NCI-H2029 (cell line): ENCODE measurements around the gene ANP32E.

ENCODE experiments used
- DNase-seq: peaks from one replicate; lab custom pipeline; 2025; lab: John Stamatoyannopoulos, UW

Gene ANP32E

GRCh38 chr1:150235852-150236613 lies at the start of gene ANP32E:
TSS of gene ANP32E (minus strand) at chr1:150236112. CDS start at chr1:150235786, 326 bp downstream.
- DNase-seq = peak; percentile 98

GRCh38 chr1:150283260-150283659 lies 47.3 kb upstream of the ANP32E start:
- no peak for DNase-seq

- no peak for DNase-seq
Measured at GRCh38 chr1:150282558-150282958, 46.6 kb upstream of the ANP32E start.

- DNase-seq = peak; percentile 99
Measured at GRCh38 chr1:150281758-150282557, 46.0 kb upstream of the ANP32E start, which contains the start of gene CIART. TSS of gene CIART (plus strand) at chr1:150282554. CDS start at chr1:150283268, 714 bp downstream.

GRCh38 chr1:150281221-150281757 lies 45.4 kb upstream of the ANP32E start:
- DNase-seq = peak; percentile 29

GRCh38 chr1:150280138-150280707 lies 44.3 kb upstream of the ANP32E start:
- no peak for DNase-seq

- DNase-seq = no peak
Measured at GRCh38 chr1:150273311-150273710, 37.4 kb upstream of the ANP32E start.

GRCh38 chr1:150271291-150271959 lies 35.5 kb upstream of the ANP32E start:
- no peak for DNase-seq

GRCh38 chr1:150269451-150269850 lies 33.5 kb upstream of the ANP32E start:
- DNase-seq = no peak

GRCh38 chr1:150268705-150269403 lies 32.9 kb upstream of the ANP32E start, which contains the start of gene APH1A:
TSS of gene APH1A (minus strand) at chr1:150269016. CDS start at chr1:150268810, 206 bp downstream.
- DNase-seq = peak; percentile 94

GRCh38 chr1:150268340-150268704 lies 32.4 kb upstream of the ANP32E start:
- DNase-seq = no peak

GRCh38 chr1:150267896-150268295 lies 32.0 kb upstream of the ANP32E start:
- DNase-seq = no peak

- DNase-seq = no peak
Measured at GRCh38 chr1:150263549-150263948, 27.6 kb upstream of the ANP32E start.

GRCh38 chr1:150262388-150263320 lies 26.7 kb upstream of the ANP32E start:
- no peak for DNase-seq

- no peak for DNase-seq
Measured at GRCh38 chr1:150261367-150261766, 25.5 kb upstream of the ANP32E start.

GRCh38 chr1:150259758-150260669 lies 24.1 kb upstream of the ANP32E start:
- peak; percentile 63 for DNase-seq

- no peak for DNase-seq
Measured at GRCh38 chr1:150259217-150259616, 23.3 kb upstream of the ANP32E start.

GRCh38 chr1:150257624-150258585 lies 22.0 kb upstream of the ANP32E start, which contains the start of gene CA14:
TSS of gene CA14 (plus strand) at chr1:150257774. CDS start at chr1:150258129, 355 bp downstream.
- no peak for DNase-seq
